OCI-LY7 (cell line): ENCODE data around the gene POLR2M. TPM values are rescaled to one million over a fixed set of nuclear protein-coding genes. Genes with fewer than 3 reads are reported as not detected.

Source experiments
- BruUV-seq: library from RNA; stranded (reverse); fragments of 400-500 nt; replicated peaks from 2 replicates; lab custom pipeline; 2021; lab: Mats Ljungman, UMichigan
- CTCF ChIA-PET: fragments of 300-600 bp; sonication (Branson Sonifier 250); formaldehyde crosslinking; loops from one replicate; lab custom pipeline; 2022; ENCODE audit warnings: antibody characterized with exemption; ENCODE audit not compliant: unreplicated experiment; lab: Charles Lee
- POLR2A ChIA-PET: fragments of 300-600 bp; sonication (Branson Sonifier 250); formaldehyde crosslinking; loops from one replicate; lab custom pipeline; 2022; ENCODE audit warnings: antibody characterized with exemption; lab: Charles Lee
- DNase-seq: peaks from one replicate; pipeline ENCODE4 v3.0.0-alpha.2; 2015; ENCODE audit warnings: low spot score
- H2AFZ ChIP-seq: fragments of 200-600 bp; sonication (generic), shearing (Covaris generic); 2 replicates; pipeline ENCODE4 v1.6.1; 2014; ENCODE audit warnings: mild to moderate bottlenecking, antibody characterized with exemption, low read length, moderate library complexity
- H3K27ac ChIP-seq: fragments of 200-600 bp; sonication (generic); 2 replicates; pipeline ENCODE4 v1.5.1; 2014; ENCODE audit warnings: mixed run types, low read depth, mild to moderate bottlenecking, moderate library complexity, low read length, inconsistent platforms; ENCODE audit not compliant: poor library complexity, severe bottlenecking
- H3K36me3 ChIP-seq: fragments of 200-600 bp; sonication (generic); 2 replicates; pipeline ENCODE4 v1.6.1; 2014; ENCODE audit warnings: mild to moderate bottlenecking, antibody characterized with exemption, low read length, moderate library complexity, mixed read lengths; ENCODE audit not compliant: insufficient read depth
- H3K4me1 ChIP-seq: fragments of 200-600 bp; sonication (generic); 2 replicates; pipeline ENCODE4 v1.5.1; 2014; ENCODE audit warnings: mild to moderate bottlenecking, low read length; ENCODE audit not compliant: insufficient read depth, poor library complexity, severe bottlenecking
- H3K4me2 ChIP-seq: fragments of 200-600 bp; sonication (generic); 2 replicates; pipeline ENCODE4 v1.6.1; 2014; ENCODE audit warnings: mild to moderate bottlenecking, low read length
- H3K4me3 ChIP-seq: fragments of 200-600 bp; sonication (generic); 2 replicates; pipeline ENCODE4 v1.5.1; 2014; ENCODE audit warnings: mild to moderate bottlenecking, low read depth, low read length; ENCODE audit not compliant: poor library complexity, severe bottlenecking
- H3K79me2 ChIP-seq: fragments of 200-600 bp; sonication (generic); 2 replicates; pipeline ENCODE4 v1.6.1; 2016; ENCODE audit warnings: low read depth, mild to moderate bottlenecking, low read length, moderate library complexity, mixed read lengths; ENCODE audit not compliant: insufficient read depth
- H3K9me2 ChIP-seq: fragments of 200-600 bp; sonication (generic); 2 replicates; pipeline ENCODE4 v1.6.1; 2016; ENCODE audit warnings: mild to moderate bottlenecking, low read length, mixed read lengths; ENCODE audit not compliant: insufficient read depth
- H3K9me3 ChIP-seq: fragments of 200-600 bp; sonication (generic); 2 replicates; pipeline ENCODE4 v1.6.1; 2014; ENCODE audit warnings: mild to moderate bottlenecking, mixed run types, low read length, mixed read lengths
- H4K20me1 ChIP-seq: fragments of 200-600 bp; sonication (generic); 2 replicates; pipeline ENCODE4 v1.6.1; 2014; ENCODE audit warnings: mild to moderate bottlenecking, antibody characterized with exemption, low read length, moderate library complexity, mixed read lengths; ENCODE audit not compliant: insufficient read depth
- EZH2phosphoT487 ChIP-seq: fragments of 200-600 bp; sonication (generic); IDR thresholded peaks from 2 replicates; pipeline ENCODE4 v1.6.1; 2018; ENCODE audit warnings: low read depth, borderline replicate concordance, mild to moderate bottlenecking, mixed run types, antibody characterized with exemption, low read length, moderate library complexity, mixed read lengths
- intact Hi-C: fragments of 100-400 bp; cut with micrococcal nuclease; formaldehyde crosslinking; loops from one replicate; pipeline ENCODE4 v1.10.0; 2022; ENCODE audit not compliant: unreplicated experiment
- total RNA-seq, 2 experiments: library from RNA; depleted of rRNA in 1 of 2; stranded (reverse); fragments of >200 nt in 1 of 2; shearing (Covaris generic) in 1 of 2; gene quantifications; 2 replicates each; pipeline ENCODE4 v1.2.3, GENCODE V29; 2014 to 2022
- TF ChIP-seq, protein P1 (sequence below): fragments of 200-600 bp; sonication (generic); conservative IDR thresholded peaks from 2 replicates; pipeline ENCODE4 v1.5.1; 2014; ENCODE audit warnings: mild to moderate bottlenecking, antibody characterized with exemption, low read length, moderate library complexity, mixed read lengths

The POLR2M gene
- total RNA-seq, 2 experiments from 2014 or later = 77.6 to 154 TPM

- Histone ChIP-seq H3K9me2 (no peaks in the 10 kb centered on the region), H3K4me2 (no peak overlapping the region), H3K79me2 (no peaks in the 10 kb centered on the region), H3K36me3 (no peaks in the 10 kb centered on the region), H3K27ac (no peak overlapping the region), H3K4me3 (no peak overlapping the region), H2AFZ (no peak overlapping the region), H3K9me3 (no peaks in the 10 kb centered on the region), H4K20me1 (no peaks in the 10 kb centered on the region), H3K4me1 (no peaks in the 10 kb centered on the region)
- intact Hi-C loops = no loop called here
- CTCF ChIA-PET = no interaction called here
- POLR2A ChIA-PET = no interaction called here
- DNase-seq = no peak
- TF ChIP-seq EZH2phosphoT487 = no peak
- TF ChIP-seq, protein P1, sequence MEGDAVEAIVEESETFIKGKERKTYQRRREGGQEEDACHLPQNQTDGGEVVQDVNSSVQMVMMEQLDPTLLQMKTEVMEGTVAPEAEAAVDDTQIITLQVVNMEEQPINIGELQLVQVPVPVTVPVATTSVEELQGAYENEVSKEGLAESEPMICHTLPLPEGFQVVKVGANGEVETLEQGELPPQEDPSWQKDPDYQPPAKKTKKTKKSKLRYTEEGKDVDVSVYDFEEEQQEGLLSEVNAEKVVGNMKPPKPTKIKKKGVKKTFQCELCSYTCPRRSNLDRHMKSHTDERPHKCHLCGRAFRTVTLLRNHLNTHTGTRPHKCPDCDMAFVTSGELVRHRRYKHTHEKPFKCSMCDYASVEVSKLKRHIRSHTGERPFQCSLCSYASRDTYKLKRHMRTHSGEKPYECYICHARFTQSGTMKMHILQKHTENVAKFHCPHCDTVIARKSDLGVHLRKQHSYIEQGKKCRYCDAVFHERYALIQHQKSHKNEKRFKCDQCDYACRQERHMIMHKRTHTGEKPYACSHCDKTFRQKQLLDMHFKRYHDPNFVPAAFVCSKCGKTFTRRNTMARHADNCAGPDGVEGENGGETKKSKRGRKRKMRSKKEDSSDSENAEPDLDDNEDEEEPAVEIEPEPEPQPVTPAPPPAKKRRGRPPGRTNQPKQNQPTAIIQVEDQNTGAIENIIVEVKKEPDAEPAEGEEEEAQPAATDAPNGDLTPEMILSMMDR = no peak
- BruUV-seq = no TSS peak
These were observed 26.5 kb upstream of the POLR2M start for GRCh38 chr15:57680021-57680420.

DNA sequence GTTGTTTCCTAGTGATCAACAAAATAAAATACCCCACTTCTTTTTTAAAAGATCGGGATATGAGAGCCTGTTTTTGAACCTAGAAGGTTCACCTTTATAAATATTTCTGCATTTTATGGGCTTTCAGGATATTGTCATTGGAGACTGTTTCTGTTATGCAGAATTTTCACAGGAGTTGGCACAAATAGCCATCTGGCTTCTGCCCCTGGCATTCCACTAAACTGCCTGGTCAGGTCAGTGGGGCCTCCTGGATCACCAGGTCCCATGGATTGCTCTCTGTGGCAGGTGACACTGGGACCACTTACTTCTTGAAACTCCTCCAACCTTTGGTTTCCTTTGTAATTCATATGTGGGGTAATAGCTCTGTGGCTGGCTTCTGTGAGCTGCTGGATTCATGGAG is 25.5 kb upstream of the POLR2M start:
- TF ChIP-seq EZH2phosphoT487 = no peak
- TF ChIP-seq, protein P1 = no peak
- DNase-seq = no peak
- no peak overlapping the region for H2AFZ ChIP-seq
- CTCF ChIA-PET = no interaction called here
- intact Hi-C loops = no loop called here
- H3K27ac ChIP-seq = no peak overlapping the region
- no peak overlapping the region for H3K4me2 ChIP-seq
- H4K20me1 ChIP-seq = no peaks in the 10 kb centered on the region
- BruUV-seq = no TSS peak
- POLR2A ChIA-PET = no interaction called here
- no peak overlapping the region for H3K4me3 ChIP-seq
- no peaks in the 10 kb centered on the region for H3K4me1 ChIP-seq
- H3K79me2 ChIP-seq = no peaks in the 10 kb centered on the region
- H3K36me3 ChIP-seq = no peaks in the 10 kb centered on the region
- H3K9me2 ChIP-seq = no peaks in the 10 kb centered on the region
- H3K9me3 ChIP-seq = no peaks in the 10 kb centered on the region

DNA sequence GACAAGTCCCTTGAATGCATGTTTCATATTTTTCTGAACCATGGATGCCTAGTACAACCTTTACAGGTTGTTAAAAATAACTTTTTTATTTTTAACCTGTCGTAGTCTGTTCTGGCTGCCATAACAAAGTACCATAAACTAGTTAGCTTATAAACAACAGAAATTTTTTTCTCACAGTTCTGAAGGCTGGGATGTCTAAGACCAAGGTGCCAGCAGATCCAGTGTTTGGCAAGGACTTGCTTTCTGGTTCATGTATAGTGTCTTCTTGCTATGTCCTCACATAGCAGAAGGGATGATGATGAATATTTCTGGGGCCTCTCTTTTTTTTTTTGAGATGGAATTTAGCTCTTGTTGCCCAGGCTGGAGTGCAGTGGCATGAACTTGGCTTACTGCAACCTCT is 23.0 kb upstream of the POLR2M start:
- no peak overlapping the region for H3K4me2 ChIP-seq
- BruUV-seq = no TSS peak
- no peak overlapping the region for H3K4me3 ChIP-seq
- H3K36me3 ChIP-seq = no peaks in the 10 kb centered on the region
- POLR2A ChIA-PET = interaction anchor here (1.2 kb wide), 1 partner anchor 22 kb away, joined by 4 read pairs; no protein-coding TSS in a partner anchor
- no peaks in the 10 kb centered on the region for H3K9me2 ChIP-seq
- H3K79me2 ChIP-seq = no peaks in the 10 kb centered on the region
- intact Hi-C loops = no loop called here
- no peak for TF ChIP-seq EZH2phosphoT487
- TF ChIP-seq, protein P1 = no peak
- no peaks in the 10 kb centered on the region for H3K4me1 ChIP-seq
- H2AFZ ChIP-seq = no peak overlapping the region
- no peak for DNase-seq
- no peaks in the 10 kb centered on the region for H3K9me3 ChIP-seq
- CTCF ChIA-PET = no interaction called here
- no peak overlapping the region for H3K27ac ChIP-seq
- no peaks in the 10 kb centered on the region for H4K20me1 ChIP-seq
